Osteoblast (primary cell): Measurements from ENCODE around the gene ARHGAP40. TPM values are rescaled to one million over a fixed set of nuclear protein-coding genes. Genes with fewer than 3 reads are reported as not detected.

Source experiments
- DNase-seq: peaks from one replicate; pipeline ENCODE4 v3.0.0; 2011; ENCODE audit warnings: low spot score, mixed read lengths; ENCODE audit not compliant: insufficient read length; ENCODE audit errors: missing footprints
- H2AFZ ChIP-seq: 2 replicates; pipeline ENCODE4 v1.6.0; 2011; ENCODE audit warnings: mild to moderate bottlenecking, low read length
- H3K27ac ChIP-seq: 2 replicates; pipeline ENCODE4 v1.5.1; 2011; ENCODE audit warnings: mild to moderate bottlenecking, low read depth, low read length, moderate library complexity
- H3K27me3 ChIP-seq: 2 replicates; pipeline ENCODE4 v1.6.0; 2012; ENCODE audit warnings: mild to moderate bottlenecking, control low read depth, inconsistent platforms, low read length, moderate library complexity; ENCODE audit not compliant: insufficient read depth
- H3K36me3 ChIP-seq: 2 replicates; pipeline ENCODE4 v1.5.1; 2011; ENCODE audit warnings: mild to moderate bottlenecking, low read length, control low read depth, moderate library complexity; ENCODE audit not compliant: insufficient read depth
- H3K4me1 ChIP-seq: 2 replicates; pipeline ENCODE4 v1.5.1; 2011; ENCODE audit warnings: mild to moderate bottlenecking, low read length, control low read depth, moderate library complexity; ENCODE audit not compliant: insufficient read depth
- H3K4me2 ChIP-seq: 2 replicates; pipeline ENCODE4 v1.6.0; 2011; ENCODE audit warnings: mild to moderate bottlenecking, low read length; ENCODE audit not compliant: insufficient read depth
- H3K4me3 ChIP-seq: fragments of 200-600 bp; sonication (generic); 3 replicates; pipeline ENCODE4 v1.5.1; 2012; ENCODE audit warnings: mild to moderate bottlenecking, low read length, inconsistent platforms; ENCODE audit not compliant: insufficient read depth
- H3K79me2 ChIP-seq: 2 replicates; pipeline ENCODE4 v1.6.0; 2012; ENCODE audit warnings: mild to moderate bottlenecking, low read length, control low read depth, inconsistent platforms; ENCODE audit not compliant: insufficient read depth
- H3K9me3 ChIP-seq: 2 replicates; pipeline ENCODE4 v1.5.1; 2011; ENCODE audit warnings: low read depth, low read length, control low read depth
- H4K20me1 ChIP-seq: 2 replicates; pipeline ENCODE4 v1.6.0; 2012; ENCODE audit warnings: mild to moderate bottlenecking, low read length, control low read depth; ENCODE audit not compliant: insufficient read depth
- CTCF ChIP-seq: IDR thresholded peaks from 2 replicates; pipeline ENCODE4 v1.5.1; 2011; ENCODE audit warnings: mild to moderate bottlenecking, low read depth, low read length, moderate library complexity; ENCODE audit errors: extremely low read depth
- total RNA-seq: library from RNA; depleted of rRNA; stranded (reverse); fragments of >200 nt; gene quantifications from 2 replicates; pipeline ENCODE4 v1.2.3, GENCODE V29; 2012

ARHGAP40 gene
- total RNA-seq, 1 donor, result not detected

DNA sequence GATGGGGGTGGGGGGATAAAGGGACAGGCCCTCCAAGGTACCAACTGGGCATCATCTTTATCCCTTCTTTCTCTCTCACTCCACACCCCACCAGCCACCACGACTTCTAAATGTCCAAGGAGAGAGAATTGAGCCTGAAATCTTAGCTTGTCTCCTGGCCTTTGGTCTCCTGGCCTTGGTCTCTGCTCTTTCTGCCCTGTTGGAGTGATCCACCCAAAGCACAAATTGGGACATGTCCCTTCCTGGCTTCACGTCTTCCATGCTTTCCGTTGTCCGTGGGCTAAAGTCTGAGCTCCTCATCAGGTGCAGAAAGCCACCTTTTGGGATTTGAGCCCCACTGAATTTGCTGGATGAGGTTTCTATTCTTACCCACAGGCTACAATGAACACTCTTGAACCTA is 12.3 kb upstream of the ARHGAP40 start:
- no peak overlapping the region for H2AFZ ChIP-seq
- DNase-seq, result no peak
- no peaks in the 10 kb centered on the region for H4K20me1 ChIP-seq
- no peak overlapping the region for H3K27ac ChIP-seq
- no peaks in the 10 kb centered on the region for H3K9me3 ChIP-seq
- no peak for TF ChIP-seq CTCF
- no peak overlapping the region for H3K4me2 ChIP-seq
- H3K79me2 ChIP-seq, result no peaks in the 10 kb centered on the region
- no peak overlapping the region for H3K4me3 ChIP-seq
- no peaks in the 10 kb centered on the region for H3K27me3 ChIP-seq
- H3K36me3 ChIP-seq, result no peaks in the 10 kb centered on the region
- no peaks in the 10 kb centered on the region for H3K4me1 ChIP-seq

DNA sequence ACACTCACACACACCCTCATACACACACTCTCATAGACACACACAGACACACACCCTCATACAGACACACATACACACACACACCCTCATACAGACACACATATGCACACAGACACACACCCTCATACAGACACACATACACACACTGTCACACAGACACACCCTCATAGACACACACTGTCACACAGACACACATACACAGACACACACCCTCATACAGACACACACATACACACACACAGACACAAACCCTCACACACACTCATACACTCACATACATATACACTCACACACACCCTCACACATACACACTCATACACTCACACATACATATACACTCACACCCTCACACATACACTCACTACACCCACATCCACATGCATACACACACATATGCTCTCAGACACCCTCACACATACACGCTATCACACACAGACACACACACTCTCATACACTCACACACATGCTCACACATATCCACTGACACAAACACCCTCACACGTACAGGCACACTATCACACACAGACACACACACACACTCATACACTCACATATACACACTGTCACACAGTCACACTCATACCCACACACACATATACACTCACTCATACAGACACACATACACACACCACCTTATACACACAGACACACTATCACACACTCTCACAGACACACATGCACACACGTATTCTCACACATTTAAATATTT is 11.5 kb upstream of the ARHGAP40 start:
- DNase-seq, result no peak
- Histone ChIP-seq H3K9me3 (no peaks in the 10 kb centered on the region), H3K27ac (no peak overlapping the region), H3K4me2 (no peak overlapping the region), H3K79me2 (no peaks in the 10 kb centered on the region), H4K20me1 (no peaks in the 10 kb centered on the region), H3K4me3 (no peak overlapping the region), H3K27me3 (no peaks in the 10 kb centered on the region), H3K36me3 (no peaks in the 10 kb centered on the region), H3K4me1 (no peaks in the 10 kb centered on the region), H2AFZ (no peak overlapping the region)
- no peak for TF ChIP-seq CTCF

GRCh38 chr20:38590676-38591473 is 10.7 kb upstream of the ARHGAP40 start:
- Histone ChIP-seq H3K27ac (no peak overlapping the region), H3K79me2 (no peaks in the 10 kb centered on the region), H3K4me3 (no peak overlapping the region), H3K4me1 (no peaks in the 10 kb centered on the region), H3K4me2 (no peak overlapping the region), H4K20me1 (no peaks in the 10 kb centered on the region), H2AFZ (no peak overlapping the region), H3K36me3 (no peaks in the 10 kb centered on the region), H3K9me3 (no peaks in the 10 kb centered on the region), H3K27me3 (no peaks in the 10 kb centered on the region)
- no peak for TF ChIP-seq CTCF
- no peak for DNase-seq
